A673 (cell line): Measurements from ENCODE around the gene SPDYE4. TPM values are rescaled to one million over a fixed set of nuclear protein-coding genes. Genes with fewer than 3 reads are reported as not detected.
A peak's percentile ranks its signal among the peaks of the same experiment; 100 is the strongest.

Source experiments
- BruUV-seq: library from RNA; stranded (reverse); fragments of 400-500 nt; replicated peaks from 2 replicates; lab custom pipeline; 2021; lab: Mats Ljungman, UMichigan
- CTCF ChIA-PET: fragments of 300-600 bp; sonication (Branson Sonifier 250); formaldehyde crosslinking; loops from one replicate; lab custom pipeline; 2022; ENCODE audit warnings: antibody characterized with exemption; lab: Charles Lee
- POLR2A ChIA-PET: fragments of 300-600 bp; sonication (Branson Sonifier 250); formaldehyde crosslinking; loops from one replicate; lab custom pipeline; 2022; ENCODE audit warnings: antibody characterized with exemption; ENCODE audit not compliant: low non-redundant PET; lab: Charles Lee
- DNase-seq: peaks from one replicate; pipeline ENCODE4 v3.0.0-alpha.2; 2015; ENCODE audit warnings: low spot score
- H3K27ac ChIP-seq: fragments of 200-600 bp; sonication (generic); 2 replicates; pipeline ENCODE4 v1.5.1; 2016; ENCODE audit warnings: mixed run types, low read depth, mild to moderate bottlenecking, mixed read lengths, antibody characterized with exemption, low read length; ENCODE audit not compliant: poor library complexity, severe bottlenecking
- H3K27me3 ChIP-seq: fragments of 200-600 bp; sonication (generic); replicated peaks from 2 replicates; pipeline ENCODE4 v1.6.1; 2017; ENCODE audit warnings: mixed run types, low read depth, mild to moderate bottlenecking, mixed read lengths, antibody characterized with exemption, low read length; ENCODE audit not compliant: insufficient read depth, poor library complexity
- H3K36me3 ChIP-seq: fragments of 200-600 bp; sonication (generic); 2 replicates; pipeline ENCODE4 v1.6.1; 2016; ENCODE audit warnings: mixed run types, mild to moderate bottlenecking, mixed read lengths, antibody characterized with exemption, low read length; ENCODE audit not compliant: insufficient read depth, poor library complexity, severe bottlenecking
- H3K4me1 ChIP-seq: fragments of 200-600 bp; sonication (generic); 2 replicates; pipeline ENCODE4 v1.6.1; 2017; ENCODE audit warnings: mixed run types, mild to moderate bottlenecking, mixed read lengths, antibody characterized with exemption, low read length; ENCODE audit not compliant: insufficient read depth, poor library complexity, severe bottlenecking
- H3K4me3 ChIP-seq: fragments of 200-600 bp; sonication (generic); 2 replicates; pipeline ENCODE4 v1.5.1; 2016; ENCODE audit warnings: low read depth, mixed run types, mild to moderate bottlenecking, mixed read lengths, low read length; ENCODE audit not compliant: poor library complexity, severe bottlenecking
- H3K9me3 ChIP-seq: fragments of 200-600 bp; sonication (generic); 2 replicates; pipeline ENCODE4 v1.6.1; 2016; ENCODE audit warnings: mixed run types, low read depth, mild to moderate bottlenecking, mixed read lengths, antibody characterized with exemption, low read length; ENCODE audit not compliant: poor library complexity, severe bottlenecking
- CTCF ChIP-seq: fragments of 300-800, 200-600 bp; sonication (generic); conservative IDR thresholded peaks from 2 replicates; pipeline ENCODE4 v1.5.1; 2017; ENCODE audit warnings: low read depth, mild to moderate bottlenecking, antibody characterized with exemption, low read length, moderate library complexity, mixed read lengths
- EZH2 ChIP-seq: fragments of 200-600 bp; sonication (generic); IDR thresholded peaks from 2 replicates; pipeline ENCODE4 v1.6.1; 2017; ENCODE audit warnings: borderline replicate concordance, low read depth, mild to moderate bottlenecking, mixed read lengths, antibody characterized with exemption, low read length; ENCODE audit not compliant: poor library complexity, severe bottlenecking
- intact Hi-C: fragments of 100-400 bp; cut with micrococcal nuclease; formaldehyde crosslinking; loops from one replicate; pipeline ENCODE4 v1.10.0; 2022; ENCODE audit not compliant: unreplicated experiment
- total RNA-seq: library from RNA; stranded (reverse); gene quantifications from 2 replicates; pipeline ENCODE4 v1.2.3, GENCODE V29; 2021

SPDYE4 gene
- total RNA-seq, 1 experiment from 2014 or later, result not detected

- Histone ChIP-seq H3K9me3 (no peaks in the 10 kb centered on the region), H3K4me3 (no peak overlapping the region), H3K36me3 (no peaks in the 10 kb centered on the region), H3K27me3 (no peaks in the 10 kb centered on the region), H3K27ac (no peak overlapping the region), H3K4me1 (no peaks in the 10 kb centered on the region)
- TF ChIP-seq EZH2, result no peak
- TF ChIP-seq CTCF, result no peak
- POLR2A ChIA-PET, result no interaction called here
- DNase-seq, result no peak
- no TSS peak for BruUV-seq
- CTCF ChIA-PET, result no interaction called here
- intact Hi-C loops, result no loop called here
Measured at GRCh38 chr17:8741771-8742170, 16.6 kb downstream of the SPDYE4 start.

GRCh38 chr17:8741366-8741765 lies 17.0 kb downstream of the SPDYE4 start:
- TF ChIP-seq CTCF (no peak), EZH2 (no peak)
- Histone ChIP-seq H3K27ac (no peak overlapping the region), H3K36me3 (no peaks in the 10 kb centered on the region), H3K4me3 (no peak overlapping the region), H3K27me3 (no peaks in the 10 kb centered on the region), H3K9me3 (no peaks in the 10 kb centered on the region), H3K4me1 (no peaks in the 10 kb centered on the region)
- DNase-seq, result no peak
- no TSS peak for BruUV-seq
- POLR2A ChIA-PET, result no interaction called here
- intact Hi-C loops, result no loop called here
- CTCF ChIA-PET, result no interaction called here

GRCh38 chr17:8740486-8740885 lies 17.9 kb downstream of the SPDYE4 start:
- Histone ChIP-seq H3K36me3 (no peaks in the 10 kb centered on the region), H3K9me3 (no peaks in the 10 kb centered on the region), H3K27ac (no peak overlapping the region), H3K4me3 (no peak overlapping the region), H3K27me3 (no peaks in the 10 kb centered on the region), H3K4me1 (no peaks in the 10 kb centered on the region)
- POLR2A ChIA-PET, result no interaction called here
- BruUV-seq, result no TSS peak
- DNase-seq, result peak; percentile 16
- CTCF ChIA-PET, result interaction anchor here (0.7 kb wide), 1 partner anchor 337 kb away, joined by 7 read pairs; no protein-coding TSS in a partner anchor
- TF ChIP-seq CTCF, result peak; percentile 37; the same call in 1 of the 2 replicates
- TF ChIP-seq EZH2, result no peak
- intact Hi-C loops, result no loop called here
